ENCODE measurements around the gene MAGEA4. TPM values are rescaled to one million over a fixed set of nuclear protein-coding genes. Genes with fewer than 3 reads are reported as not detected.

Gene MAGEA4
- total RNA-seq, 1 donor from 2014 or later, result not detected

GRCh38 chrX:151896734-151897474 lies 15.8 kb upstream of the MAGEA4 start:
- no peaks in the 10 kb centered on the region for H3K79me2 ChIP-seq (ENCODE audit: low read depth)
- no peaks in the 10 kb centered on the region for H3F3A ChIP-seq (ENCODE audit: low read depth)
- no peak overlapping the region for H3K4me3 ChIP-seq
- no peak for DNase-seq (ENCODE audit: low spot score)
- no peaks in the 10 kb centered on the region for H3K27me3 Mint-ChIP-seq (ENCODE audit: insufficient read depth, low read depth)
- H3K9ac ChIP-seq, result no peak overlapping the region
- H3K36me3 Mint-ChIP-seq, result no peaks in the 10 kb centered on the region
- no peaks in the 10 kb centered on the region for H4K20me1 ChIP-seq (ENCODE audit: low read depth)
- no peaks in the 10 kb centered on the region for H3K4me1 ChIP-seq
- H3K4me1 Mint-ChIP-seq, result no peaks in the 10 kb centered on the region
- peaks cover 5% of the 10 kb centered on the region for H3K9me3 Mint-ChIP-seq
- H3K9me3 ChIP-seq (ENCODE audit: low read depth), result no peaks in the 10 kb centered on the region
- TF ChIP-seq EZH2 (IDR thresholded peaks at IDR 0.05) (no peak), CTCF (IDR thresholded peaks at IDR 0.05) (no peak), EZH2phosphoT487 (IDR thresholded peaks at IDR 0.05) (no peak)
- H3K27ac Mint-ChIP-seq, result no peak overlapping the region
- no peaks in the 10 kb centered on the region for H3K27me3 ChIP-seq
- no peak overlapping the region for H3K4me2 ChIP-seq
- H2AFZ ChIP-seq (replicated peaks), result no peak overlapping the region
- no peak overlapping the region for H3K4me3 Mint-ChIP-seq
- no peak overlapping the region for H3K27ac ChIP-seq
- H3K36me3 ChIP-seq, result no peaks in the 10 kb centered on the region

- Mint-ChIP-seq H3K4me1 (no peaks in the 10 kb centered on the region), H3K4me3 (no peak overlapping the region), H3K27ac (no peak overlapping the region), H3K36me3 (no peaks in the 10 kb centered on the region), H3K9me3 (peaks cover 8% of the 10 kb centered on the region), H3K27me3 (ENCODE audit: insufficient read depth, low read depth) (no peaks in the 10 kb centered on the region)
- DNase-seq (ENCODE audit: low spot score), result no peak
- TF ChIP-seq EZH2phosphoT487 (IDR thresholded peaks at IDR 0.05), result no peak
- TF ChIP-seq EZH2 (IDR thresholded peaks at IDR 0.05), result no peak
- no peak for TF ChIP-seq CTCF (IDR thresholded peaks at IDR 0.05)
- no peak overlapping the region for H3K27ac ChIP-seq
- H3K27me3 ChIP-seq, result no peaks in the 10 kb centered on the region
- H3K9me3 ChIP-seq (ENCODE audit: low read depth), result no peaks in the 10 kb centered on the region
- H3K4me2 ChIP-seq, result no peak overlapping the region
- H2AFZ ChIP-seq (replicated peaks), result no peak overlapping the region
- H3K36me3 ChIP-seq, result no peaks in the 10 kb centered on the region
- H3K4me1 ChIP-seq, result no peaks in the 10 kb centered on the region
- H3F3A ChIP-seq (ENCODE audit: low read depth), result no peaks in the 10 kb centered on the region
- no peaks in the 10 kb centered on the region for H4K20me1 ChIP-seq (ENCODE audit: low read depth)
- H3K4me3 ChIP-seq, result no peak overlapping the region
- no peak overlapping the region for H3K9ac ChIP-seq
- H3K79me2 ChIP-seq (ENCODE audit: low read depth), result no peaks in the 10 kb centered on the region
These were observed 13.1 kb upstream of the MAGEA4 start for GRCh38 chrX:151899622-151900021.

GRCh38 chrX:151901826-151902225 lies 10.9 kb upstream of the MAGEA4 start:
- H3K27ac ChIP-seq, result no peak overlapping the region
- no peak overlapping the region for H2AFZ ChIP-seq (replicated peaks)
- no peaks in the 10 kb centered on the region for H4K20me1 ChIP-seq (ENCODE audit: low read depth)
- no peak overlapping the region for H3K4me2 ChIP-seq
- Mint-ChIP-seq H3K4me1 (peaks cover 3% of the 10 kb centered on the region), H3K27ac (no peak overlapping the region), H3K27me3 (ENCODE audit: insufficient read depth, low read depth) (no peaks in the 10 kb centered on the region), H3K9me3 (peaks cover 12% of the 10 kb centered on the region), H3K36me3 (no peaks in the 10 kb centered on the region), H3K4me3 (no peak overlapping the region)
- TF ChIP-seq EZH2phosphoT487 (IDR thresholded peaks at IDR 0.05) (no peak), EZH2 (IDR thresholded peaks at IDR 0.05) (no peak), CTCF (IDR thresholded peaks at IDR 0.05) (no peak)
- no peaks in the 10 kb centered on the region for H3K9me3 ChIP-seq (ENCODE audit: low read depth)
- no peaks in the 10 kb centered on the region for H3K27me3 ChIP-seq
- no peaks in the 10 kb centered on the region for H3K4me1 ChIP-seq
- no peaks in the 10 kb centered on the region for H3K79me2 ChIP-seq (ENCODE audit: low read depth)
- no peak overlapping the region for H3K4me3 ChIP-seq
- H3K9ac ChIP-seq, result no peak overlapping the region
- H3F3A ChIP-seq (ENCODE audit: low read depth), result no peaks in the 10 kb centered on the region
- H3K36me3 ChIP-seq, result no peaks in the 10 kb centered on the region
- DNase-seq (ENCODE audit: low spot score), result no peak

Data from neural progenitor cell (in vitro differentiated cells).